ENCODE data around the gene RNPEPL1. TPM values are rescaled to one million over a fixed set of nuclear protein-coding genes. Genes with fewer than 3 reads are reported as not detected.
"Not testable (repeated sequence)": the region's sequence is repeated elsewhere in the genome, so short reads cannot be mapped to it uniquely, and the experiment has no call there.

RNPEPL1 gene
- total RNA-seq, 1 donor from 2014 or later, result 74.1 TPM

- no peak for DNase-seq (ENCODE audit: low read depth)
Measured at GRCh38 chr2:240603846-240604245, 35.6 kb downstream of the RNPEPL1 start.

- peak; percentile 77 for DNase-seq (ENCODE audit: low read depth)
Measured at GRCh38 chr2:240604291-240604938, 36.1 kb downstream of the RNPEPL1 start.

GRCh38 chr2:240604939-240605716 is 36.8 kb downstream of the RNPEPL1 start:
- DNase-seq (ENCODE audit: low read depth), result no peak

- no peak for DNase-seq (ENCODE audit: low read depth)
Measured at GRCh38 chr2:240605867-240606743, 37.8 kb downstream of the RNPEPL1 start.

GRCh38 chr2:240611601-240612210 is 43.4 kb downstream of the RNPEPL1 start:
- no peak for DNase-seq (ENCODE audit: low read depth)

- no peak for DNase-seq (ENCODE audit: low read depth)
Measured at GRCh38 chr2:240613781-240614180, 45.5 kb downstream of the RNPEPL1 start.

GRCh38 chr2:240614391-240614790 is 46.1 kb downstream of the RNPEPL1 start:
- DNase-seq (ENCODE audit: low read depth), result no peak

GRCh38 chr2:240615396-240615795 is 47.1 kb downstream of the RNPEPL1 start:
- DNase-seq (ENCODE audit: low read depth), result no peak

- no peak for DNase-seq (ENCODE audit: low read depth)
Measured at GRCh38 chr2:240615820-240616547, 47.7 kb downstream of the RNPEPL1 start.

- DNase-seq (ENCODE audit: low read depth), result not testable (repeated sequence)
Measured at GRCh38 chr2:240616860-240617666, 48.8 kb downstream of the RNPEPL1 start.

GRCh38 chr2:240618776-240619175 is 50.5 kb downstream of the RNPEPL1 start:
- DNase-seq (ENCODE audit: low read depth), result no peak

GRCh38 chr2:240619506-240620148 is 51.3 kb downstream of the RNPEPL1 start:
- no peak for DNase-seq (ENCODE audit: low read depth)

GRCh38 chr2:240620149-240620731 is 52.0 kb downstream of the RNPEPL1 start:
- no peak for DNase-seq (ENCODE audit: low read depth)

GRCh38 chr2:240620859-240621258 is 52.6 kb downstream of the RNPEPL1 start:
- no peak for DNase-seq (ENCODE audit: low read depth)

- no peak for DNase-seq (ENCODE audit: low read depth)
Measured at GRCh38 chr2:240622060-240622411, 53.8 kb downstream of the RNPEPL1 start.

- DNase-seq (ENCODE audit: low read depth), result no peak
Measured at GRCh38 chr2:240622531-240623235, 54.4 kb downstream of the RNPEPL1 start.

GRCh38 chr2:240623531-240624010 is 55.3 kb downstream of the RNPEPL1 start:
- DNase-seq (ENCODE audit: low read depth), result no peak

GRCh38 chr2:240624011-240624949 is 56.0 kb downstream of the RNPEPL1 start:
- DNase-seq (ENCODE audit: low read depth), result no peak

Measured in renal cortical epithelial cell (primary cell).